ENCODE data around the gene DPPA3.

GRCh38 chr12:7748852-7749251 is 37.6 kb downstream of the DPPA3 start:
- no peak for TF ChIP-seq ATF3 (IDR thresholded peaks at IDR 0.05; ENCODE audit: insufficient read depth, low read depth, low read length)
- no peak for TF ChIP-seq CTCF (IDR thresholded peaks at IDR 0.05; ENCODE audit: control extremely low read depth in 1 of 3, insufficient read depth in 1 of 3, low read depth in 1 of 3, low read length in 3 of 3)
- TF ChIP-seq RXRA (IDR thresholded peaks at IDR 0.05; ENCODE audit: insufficient read depth, low read depth, low read length): no peak
